GM13977 (cell line): Measurements from ENCODE around the gene PAPSS1.

Experiments used
- DNase-seq: peaks from one replicate; pipeline ENCODE4 v3.0.0; 2012; ENCODE audit warnings: low spot score
- CTCF ChIP-seq: IDR thresholded peaks from 2 replicates; pipeline ENCODE4 v1.5.1; 2012; ENCODE audit warnings: mild to moderate bottlenecking, control low read depth; ENCODE audit not compliant: insufficient read depth; ENCODE audit errors: extremely low read depth, missing control alignments
- in situ Hi-C: fragments of 300-500 bp; cut with MboI; formaldehyde crosslinking; loops from one replicate; pipeline ENCODE4 v1.12.0; 2022; ENCODE audit warnings: low sequenced_read_pairs, low pct_unique_long_range_greater_than_20kb, mixed read lengths, inconsistent platforms; ENCODE audit not compliant: unreplicated experiment

The PAPSS1 gene

GRCh38 chr4:107740950-107741701 is 21.1 kb upstream of the PAPSS1 start:
- in situ Hi-C loops = no loop called here
- DNase-seq = no peak
- no peak for TF ChIP-seq CTCF

- no peak for DNase-seq
- in situ Hi-C loops = no loop called here
- peak; percentile 27 for TF ChIP-seq CTCF
Observed at GRCh38 chr4:107740381-107740780, 20.3 kb upstream of the PAPSS1 start.

- no peak for TF ChIP-seq CTCF
- in situ Hi-C loops = no loop called here
- DNase-seq = no peak
Observed at GRCh38 chr4:107737450-107737849, 17.4 kb upstream of the PAPSS1 start.

GRCh38 chr4:107736924-107737448 is 17.0 kb upstream of the PAPSS1 start:
- in situ Hi-C loops = no loop called here

GRCh38 chr4:107736037-107736436 is 16.0 kb upstream of the PAPSS1 start:
- no peak for DNase-seq
- no peak for TF ChIP-seq CTCF
- in situ Hi-C loops = no loop called here

More at GRCh38 chr4:107736924-107737448, 17.0 kb upstream of the PAPSS1 start:
- peak; percentile 73 for TF ChIP-seq CTCF
- peak; percentile 40 for DNase-seq

GRCh38 chr4:107734120-107734519 is 14.1 kb upstream of the PAPSS1 start:
- in situ Hi-C loops = no loop called here
- TF ChIP-seq CTCF = peak; percentile 27
- no peak for DNase-seq
